Mesothelial cell of epicardium (in vitro differentiated cells): ENCODE results near the gene TRPV4. TPM values are rescaled to one million over a fixed set of nuclear protein-coding genes. Genes with fewer than 3 reads are reported as not detected.

Source experiments
- DNase-seq, 2 experiments: peaks; one replicate each; pipeline ENCODE4 v3.0.0; 2021; ENCODE audit warnings: low spot score in 2 of 2; ENCODE audit not compliant: unreplicated experiment in 2 of 2
- H3K27ac Mint-ChIP-seq: 2 replicates; pipeline ENCODE4 v1.8.0; 2021; ENCODE audit warnings: mixed read lengths
- H3K27me3 Mint-ChIP-seq: 2 replicates; pipeline ENCODE4 v1.8.0; 2021; ENCODE audit warnings: low read depth, mixed read lengths
- H3K36me3 Mint-ChIP-seq: 2 replicates; pipeline ENCODE4 v1.8.0; 2021; ENCODE audit warnings: mixed read lengths
- H3K4me1 Mint-ChIP-seq: 2 replicates; pipeline ENCODE4 v1.8.0; 2021; ENCODE audit warnings: mixed read lengths
- H3K4me3 Mint-ChIP-seq: 2 replicates; pipeline ENCODE4 v1.8.0; 2021; ENCODE audit warnings: mild to moderate bottlenecking, moderate library complexity, mixed read lengths
- H3K9me3 Mint-ChIP-seq: 2 replicates; pipeline ENCODE4 v1.8.0; 2021; ENCODE audit warnings: mixed read lengths
- total RNA-seq: library from RNA; stranded (reverse); gene quantifications from 3 replicates; pipeline ENCODE4 v1.2.1, GENCODE V29; 2021
- TF ChIP-seq, protein P1 (sequence below): fragments of 200-600 bp; sonication (generic); IDR thresholded peaks from one replicate; pipeline ENCODE4 v1.5.0; 2021; ENCODE audit warnings: antibody characterized with exemption; ENCODE audit not compliant: unreplicated experiment

TRPV4 gene
- total RNA-seq, 1 donor from 2014 or later = 4.1 TPM

GRCh38 chr12:109771746-109772621 is 61.2 kb downstream of the TRPV4 start:
- no peaks in the 10 kb centered on the region for H3K36me3 Mint-ChIP-seq
- no peaks in the 10 kb centered on the region for H3K4me1 Mint-ChIP-seq
- DNase-seq = no peak
- peaks cover 7% of the 10 kb centered on the region for H3K27me3 Mint-ChIP-seq
- TF ChIP-seq, protein P1, sequence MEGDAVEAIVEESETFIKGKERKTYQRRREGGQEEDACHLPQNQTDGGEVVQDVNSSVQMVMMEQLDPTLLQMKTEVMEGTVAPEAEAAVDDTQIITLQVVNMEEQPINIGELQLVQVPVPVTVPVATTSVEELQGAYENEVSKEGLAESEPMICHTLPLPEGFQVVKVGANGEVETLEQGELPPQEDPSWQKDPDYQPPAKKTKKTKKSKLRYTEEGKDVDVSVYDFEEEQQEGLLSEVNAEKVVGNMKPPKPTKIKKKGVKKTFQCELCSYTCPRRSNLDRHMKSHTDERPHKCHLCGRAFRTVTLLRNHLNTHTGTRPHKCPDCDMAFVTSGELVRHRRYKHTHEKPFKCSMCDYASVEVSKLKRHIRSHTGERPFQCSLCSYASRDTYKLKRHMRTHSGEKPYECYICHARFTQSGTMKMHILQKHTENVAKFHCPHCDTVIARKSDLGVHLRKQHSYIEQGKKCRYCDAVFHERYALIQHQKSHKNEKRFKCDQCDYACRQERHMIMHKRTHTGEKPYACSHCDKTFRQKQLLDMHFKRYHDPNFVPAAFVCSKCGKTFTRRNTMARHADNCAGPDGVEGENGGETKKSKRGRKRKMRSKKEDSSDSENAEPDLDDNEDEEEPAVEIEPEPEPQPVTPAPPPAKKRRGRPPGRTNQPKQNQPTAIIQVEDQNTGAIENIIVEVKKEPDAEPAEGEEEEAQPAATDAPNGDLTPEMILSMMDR = no peak
- no peak overlapping the region for H3K4me3 Mint-ChIP-seq
- H3K9me3 Mint-ChIP-seq = no peaks in the 10 kb centered on the region
- H3K27ac Mint-ChIP-seq = no peak overlapping the region

- Mint-ChIP-seq H3K27ac (no peak overlapping the region), H3K36me3 (no peaks in the 10 kb centered on the region), H3K27me3 (peaks cover 7% of the 10 kb centered on the region), H3K9me3 (no peaks in the 10 kb centered on the region), H3K4me1 (no peaks in the 10 kb centered on the region), H3K4me3 (no peak overlapping the region)
- TF ChIP-seq, protein P1 = no peak
- no peak for DNase-seq
Measured at GRCh38 chr12:109770861-109771670, 62.1 kb downstream of the TRPV4 start.

DNA sequence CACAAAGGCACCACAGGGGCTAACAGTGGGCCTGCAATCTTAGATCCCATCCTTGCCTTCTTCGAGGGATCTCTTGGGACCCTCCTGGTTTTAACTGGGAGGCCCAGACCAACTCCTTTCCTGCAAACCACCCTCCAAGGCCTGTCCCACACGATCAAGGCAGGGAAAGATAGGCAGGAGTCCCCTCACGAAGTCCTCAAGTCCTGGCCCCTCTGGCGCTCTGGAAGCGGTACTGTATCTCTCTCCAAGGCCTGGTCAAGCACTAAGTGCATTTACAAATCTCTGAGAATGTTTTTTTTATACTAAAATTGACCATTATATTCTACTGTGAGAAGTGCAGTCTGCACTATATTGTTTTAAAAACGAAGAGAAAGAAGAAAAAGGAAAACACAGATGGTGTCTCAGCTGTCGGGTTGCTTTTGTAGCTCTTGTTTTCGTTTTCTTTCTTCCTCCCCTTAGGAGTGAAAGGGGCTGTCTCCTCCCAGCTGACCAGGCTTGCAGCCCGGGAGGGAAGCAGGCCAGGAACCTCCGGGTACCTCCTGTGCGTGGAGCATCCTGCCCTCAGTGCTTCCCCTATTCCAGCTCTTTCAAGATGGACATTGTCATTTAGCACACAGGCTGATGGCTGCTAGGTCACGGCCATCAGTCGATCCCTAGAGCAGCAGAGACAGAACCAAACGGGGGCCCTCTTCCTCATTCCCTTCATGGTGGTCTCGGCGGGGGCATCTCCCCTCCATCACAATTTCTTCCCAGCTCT is 62.9 kb downstream of the TRPV4 start:
- H3K9me3 Mint-ChIP-seq = no peaks in the 10 kb centered on the region
- no peak overlapping the region for H3K4me3 Mint-ChIP-seq
- no peaks in the 10 kb centered on the region for H3K36me3 Mint-ChIP-seq
- no peak overlapping the region for H3K27ac Mint-ChIP-seq
- no peaks in the 10 kb centered on the region for H3K4me1 Mint-ChIP-seq
- TF ChIP-seq, protein P1 = no peak
- H3K27me3 Mint-ChIP-seq = peaks cover 7% of the 10 kb centered on the region
- DNase-seq = no peak

DNA sequence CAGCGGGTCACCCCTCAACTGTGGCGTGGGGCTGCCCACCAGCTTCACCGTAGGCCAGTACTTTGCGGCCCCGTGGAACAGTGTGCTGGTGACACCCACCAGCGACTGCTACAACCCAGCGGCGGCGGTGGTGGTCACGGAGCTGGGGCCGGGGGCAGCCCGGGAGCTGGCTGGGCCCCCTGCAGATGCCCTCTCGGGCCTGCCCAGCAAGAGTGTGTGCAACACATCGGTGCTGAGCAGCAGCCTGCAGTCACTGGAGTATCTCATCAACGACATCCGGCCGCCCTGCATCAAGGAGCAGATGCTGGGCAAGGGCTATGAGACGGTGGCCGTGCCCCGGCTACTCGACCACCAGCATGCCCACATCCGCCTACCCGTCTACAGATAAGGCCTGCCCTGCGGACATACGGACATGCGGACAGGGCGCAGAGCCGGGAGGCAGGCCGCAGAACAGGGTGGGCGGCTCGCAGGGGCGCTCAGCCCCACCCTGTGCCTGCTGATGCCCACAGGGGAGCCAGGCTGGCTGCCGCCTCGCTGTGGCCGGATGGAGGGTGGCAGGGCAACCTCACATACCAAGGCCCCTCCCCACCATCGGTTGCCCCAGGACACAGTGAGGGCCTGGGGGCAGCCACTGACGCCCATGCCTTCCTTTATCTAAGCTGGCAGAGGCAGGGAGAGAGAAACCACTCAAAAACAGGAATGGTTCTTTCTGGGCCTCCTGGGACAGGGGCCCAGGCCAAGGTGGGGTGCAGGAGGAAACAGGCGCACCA is 64.1 kb downstream of the TRPV4 start:
- Mint-ChIP-seq H3K4me1 (no peaks in the 10 kb centered on the region), H3K4me3 (no peak overlapping the region), H3K27ac (no peak overlapping the region), H3K36me3 (no peaks in the 10 kb centered on the region), H3K9me3 (no peaks in the 10 kb centered on the region), H3K27me3 (peaks cover 7% of the 10 kb centered on the region)
- no peak for DNase-seq
- TF ChIP-seq, protein P1 = no peak
